ENCODE measurements around the gene TSPAN11. TPM values are rescaled to one million over a fixed set of nuclear protein-coding genes. Genes with fewer than 3 reads are reported as not detected.

Gene TSPAN11
- total RNA-seq, 1 donor from 2014 or later, result 12.4 TPM

DNA sequence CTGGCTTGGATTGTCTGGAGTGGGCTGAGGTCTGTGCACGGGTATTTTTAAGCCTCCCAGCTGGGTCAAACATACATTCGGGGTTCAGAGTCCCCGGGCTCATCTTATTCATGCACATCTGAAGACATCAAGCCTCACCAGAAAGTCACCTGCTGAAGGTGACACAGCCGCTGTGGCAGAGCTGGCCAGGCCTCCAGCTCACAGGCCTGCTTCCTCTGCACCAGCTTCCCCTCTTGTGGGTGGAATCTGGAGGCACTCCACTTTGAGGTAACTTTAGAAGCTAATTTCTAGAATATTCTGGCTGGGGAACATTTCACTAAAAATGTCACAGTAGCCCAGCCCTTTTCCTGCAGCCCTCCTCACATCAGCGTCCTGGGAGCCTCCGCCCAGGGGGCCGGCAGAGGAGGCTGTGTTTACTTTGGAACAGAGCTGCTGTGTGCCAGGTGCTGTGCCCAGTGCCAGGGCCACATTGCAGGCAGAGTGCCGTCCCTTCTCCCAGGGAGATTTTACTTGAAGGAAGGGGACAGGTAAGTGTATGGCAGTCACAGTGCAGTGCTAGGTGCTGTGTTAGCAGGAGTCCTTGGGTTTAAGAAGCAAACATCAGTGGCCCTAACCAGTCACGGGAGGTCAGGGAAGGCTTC is 62.2 kb downstream of the TSPAN11 start:
- H3K4me2 ChIP-seq (ENCODE audit: low read length), result no peak overlapping the region
- no peaks in the 10 kb centered on the region for H3K4me1 ChIP-seq (ENCODE audit: insufficient read depth, low read length)
- H3K27me3 ChIP-seq (ENCODE audit: insufficient read depth, low read length), result no peaks in the 10 kb centered on the region
- no peaks in the 10 kb centered on the region for H3K36me3 ChIP-seq (ENCODE audit: insufficient read depth, low read length)
- no peak overlapping the region for H3K27ac Mint-ChIP-seq (ENCODE audit: unreplicated experiment)
- H3K27me3 Mint-ChIP-seq (ENCODE audit: low read depth, unreplicated experiment), result peaks cover 22% of the 10 kb centered on the region
- no peaks in the 10 kb centered on the region for H4K20me1 ChIP-seq (ENCODE audit: insufficient read depth, low read length)
- no peaks in the 10 kb centered on the region for H3K79me2 ChIP-seq (ENCODE audit: insufficient read depth, low read length)
- H2AFZ ChIP-seq (ENCODE audit: low read depth, low read length), result no peak overlapping the region
- no peak overlapping the region for H3K4me3 ChIP-seq (ENCODE audit: insufficient read depth, low read depth, low read length)
- no peaks in the 10 kb centered on the region for H3K36me3 Mint-ChIP-seq (ENCODE audit: low read depth, unreplicated experiment)
- H3K4me1 Mint-ChIP-seq (ENCODE audit: low read depth, unreplicated experiment), result no peaks in the 10 kb centered on the region
- no peak overlapping the region for H3K9ac ChIP-seq (ENCODE audit: low read length)
- H3K4me3 Mint-ChIP-seq (ENCODE audit: unreplicated experiment), result no peak overlapping the region
- DNase-seq (ENCODE audit: low read depth), result no peak
- H3K27ac ChIP-seq (ENCODE audit: low read depth, low read length), result no peak overlapping the region
- no peaks in the 10 kb centered on the region for H3K9me3 Mint-ChIP-seq (ENCODE audit: unreplicated experiment)
- no peak for FAIRE-seq
- TF ChIP-seq, protein P1, sequence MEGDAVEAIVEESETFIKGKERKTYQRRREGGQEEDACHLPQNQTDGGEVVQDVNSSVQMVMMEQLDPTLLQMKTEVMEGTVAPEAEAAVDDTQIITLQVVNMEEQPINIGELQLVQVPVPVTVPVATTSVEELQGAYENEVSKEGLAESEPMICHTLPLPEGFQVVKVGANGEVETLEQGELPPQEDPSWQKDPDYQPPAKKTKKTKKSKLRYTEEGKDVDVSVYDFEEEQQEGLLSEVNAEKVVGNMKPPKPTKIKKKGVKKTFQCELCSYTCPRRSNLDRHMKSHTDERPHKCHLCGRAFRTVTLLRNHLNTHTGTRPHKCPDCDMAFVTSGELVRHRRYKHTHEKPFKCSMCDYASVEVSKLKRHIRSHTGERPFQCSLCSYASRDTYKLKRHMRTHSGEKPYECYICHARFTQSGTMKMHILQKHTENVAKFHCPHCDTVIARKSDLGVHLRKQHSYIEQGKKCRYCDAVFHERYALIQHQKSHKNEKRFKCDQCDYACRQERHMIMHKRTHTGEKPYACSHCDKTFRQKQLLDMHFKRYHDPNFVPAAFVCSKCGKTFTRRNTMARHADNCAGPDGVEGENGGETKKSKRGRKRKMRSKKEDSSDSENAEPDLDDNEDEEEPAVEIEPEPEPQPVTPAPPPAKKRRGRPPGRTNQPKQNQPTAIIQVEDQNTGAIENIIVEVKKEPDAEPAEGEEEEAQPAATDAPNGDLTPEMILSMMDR (IDR thresholded peaks at IDR 0.05; ENCODE audit: insufficient read depth, low read depth, low read length), result no peak
- no peak for TF ChIP-seq EZH2 (IDR thresholded peaks at IDR 0.05; ENCODE audit: insufficient read depth, low read length)
- H3K9me3 ChIP-seq (ENCODE audit: insufficient read depth, low read depth, low read length), result no peaks in the 10 kb centered on the region

DNA sequence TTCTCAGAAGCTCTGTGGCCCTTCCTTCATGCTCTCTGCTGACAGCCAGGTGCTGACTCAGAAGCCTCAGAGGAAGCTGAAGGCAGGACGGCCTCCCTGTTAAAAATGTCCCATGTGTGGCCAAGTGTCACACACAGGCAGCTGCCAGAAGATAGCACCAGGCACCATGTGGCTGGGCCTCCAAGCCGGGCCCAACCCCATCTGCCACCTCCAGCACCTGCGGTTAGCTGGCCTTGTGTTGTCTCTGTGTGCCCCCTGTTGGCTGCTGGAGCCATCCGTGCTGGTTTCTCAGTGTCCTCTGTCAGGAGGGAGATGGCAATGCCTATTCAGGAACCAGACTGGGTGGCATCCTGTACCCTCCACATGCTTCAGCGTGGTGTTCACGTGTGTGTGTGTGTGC is 63.2 kb downstream of the TSPAN11 start:
- no peak overlapping the region for H3K4me3 Mint-ChIP-seq (ENCODE audit: unreplicated experiment)
- no peaks in the 10 kb centered on the region for H3K36me3 ChIP-seq (ENCODE audit: insufficient read depth, low read length)
- FAIRE-seq (no peak), DNase-seq (ENCODE audit: low read depth) (no peak)
- H4K20me1 ChIP-seq (ENCODE audit: insufficient read depth, low read length), result no peaks in the 10 kb centered on the region
- H3K4me1 Mint-ChIP-seq (ENCODE audit: low read depth, unreplicated experiment), result no peaks in the 10 kb centered on the region
- no peak overlapping the region for H3K27ac Mint-ChIP-seq (ENCODE audit: unreplicated experiment)
- no peaks in the 10 kb centered on the region for H3K27me3 ChIP-seq (ENCODE audit: insufficient read depth, low read length)
- no peak overlapping the region for H3K9ac ChIP-seq (ENCODE audit: low read length)
- H3K27me3 Mint-ChIP-seq (ENCODE audit: low read depth, unreplicated experiment), result peaks cover 22% of the 10 kb centered on the region
- H3K27ac ChIP-seq (ENCODE audit: low read depth, low read length), result no peak overlapping the region
- no peak for TF ChIP-seq EZH2 (IDR thresholded peaks at IDR 0.05; ENCODE audit: insufficient read depth, low read length)
- TF ChIP-seq, protein P1 (IDR thresholded peaks at IDR 0.05; ENCODE audit: insufficient read depth, low read depth, low read length), result no peak
- H3K9me3 Mint-ChIP-seq (ENCODE audit: unreplicated experiment), result no peaks in the 10 kb centered on the region
- H3K9me3 ChIP-seq (ENCODE audit: insufficient read depth, low read depth, low read length), result no peaks in the 10 kb centered on the region
- H3K36me3 Mint-ChIP-seq (ENCODE audit: low read depth, unreplicated experiment), result no peaks in the 10 kb centered on the region
- H3K4me2 ChIP-seq (ENCODE audit: low read length), result no peak overlapping the region
- no peaks in the 10 kb centered on the region for H3K4me1 ChIP-seq (ENCODE audit: insufficient read depth, low read length)
- H2AFZ ChIP-seq (ENCODE audit: low read depth, low read length), result no peak overlapping the region
- H3K4me3 ChIP-seq (ENCODE audit: insufficient read depth, low read depth, low read length), result no peak overlapping the region
- no peaks in the 10 kb centered on the region for H3K79me2 ChIP-seq (ENCODE audit: insufficient read depth, low read length)

DNA sequence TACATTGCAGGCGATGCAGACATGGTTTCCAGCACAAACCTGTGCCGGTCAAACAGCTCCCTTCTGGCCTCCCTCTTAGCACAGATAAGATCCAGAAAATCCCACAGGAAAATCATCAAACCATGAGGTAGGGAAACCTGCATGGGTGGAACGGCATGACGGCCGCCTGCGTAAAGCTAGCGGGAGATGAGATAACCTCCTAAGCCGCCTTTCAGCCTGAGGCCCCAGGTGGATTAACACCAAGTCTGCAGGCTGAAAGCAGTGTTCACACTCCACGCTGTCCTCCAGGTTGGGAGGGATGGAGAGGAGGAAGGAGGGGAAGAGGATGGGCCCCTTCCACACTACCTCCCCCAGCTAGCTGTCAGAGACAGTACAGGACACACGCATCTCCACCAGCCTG is 63.8 kb downstream of the TSPAN11 start:
- Histone ChIP-seq H3K27me3 (ENCODE audit: insufficient read depth, low read length) (no peaks in the 10 kb centered on the region), H4K20me1 (ENCODE audit: insufficient read depth, low read length) (no peaks in the 10 kb centered on the region), H3K4me1 (ENCODE audit: insufficient read depth, low read length) (no peaks in the 10 kb centered on the region), H3K9ac (ENCODE audit: low read length) (no peak overlapping the region), H3K27ac (ENCODE audit: low read depth, low read length) (no peak overlapping the region), H3K79me2 (ENCODE audit: insufficient read depth, low read length) (no peaks in the 10 kb centered on the region), H3K36me3 (ENCODE audit: insufficient read depth, low read length) (no peaks in the 10 kb centered on the region), H3K9me3 (ENCODE audit: insufficient read depth, low read depth, low read length) (no peaks in the 10 kb centered on the region), H2AFZ (ENCODE audit: low read depth, low read length) (no peak overlapping the region), H3K4me3 (ENCODE audit: insufficient read depth, low read depth, low read length) (no peak overlapping the region), H3K4me2 (ENCODE audit: low read length) (no peak overlapping the region)
- peaks cover 22% of the 10 kb centered on the region for H3K27me3 Mint-ChIP-seq (ENCODE audit: low read depth, unreplicated experiment)
- no peak overlapping the region for H3K27ac Mint-ChIP-seq (ENCODE audit: unreplicated experiment)
- no peak overlapping the region for H3K4me3 Mint-ChIP-seq (ENCODE audit: unreplicated experiment)
- no peak for DNase-seq (ENCODE audit: low read depth)
- H3K9me3 Mint-ChIP-seq (ENCODE audit: unreplicated experiment), result no peaks in the 10 kb centered on the region
- FAIRE-seq, result no peak
- H3K36me3 Mint-ChIP-seq (ENCODE audit: low read depth, unreplicated experiment), result no peaks in the 10 kb centered on the region
- TF ChIP-seq EZH2 (IDR thresholded peaks at IDR 0.05; ENCODE audit: insufficient read depth, low read length), result no peak
- TF ChIP-seq, protein P1 (IDR thresholded peaks at IDR 0.05; ENCODE audit: insufficient read depth, low read depth, low read length), result no peak
- H3K4me1 Mint-ChIP-seq (ENCODE audit: low read depth, unreplicated experiment), result no peaks in the 10 kb centered on the region

Measured in astrocyte (in vitro differentiated cells and primary cell).